Glomerular endothelial cell (primary cell): ENCODE data around the gene RRP9. TPM values are rescaled to one million over a fixed set of nuclear protein-coding genes. Genes with fewer than 3 reads are reported as not detected.
"Not testable (repeated sequence)": the region's sequence is repeated elsewhere in the genome, so short reads cannot be mapped to it uniquely, and the experiment has no call there.

Source experiments
- DNase-seq: peaks from one replicate; pipeline ENCODE4 v3.0.0-alpha.2; 2011; ENCODE audit warnings: low read depth, low spot score; ENCODE audit errors: extremely low read depth
- total RNA-seq: library from RNA; depleted of rRNA; stranded (reverse); fragments of >200 nt; gene quantifications from 2 replicates; pipeline ENCODE4 v1.2.3, GENCODE V29; 2015

The RRP9 gene
- total RNA-seq, 1 donor from 2014 or later, result 17.2 TPM

DNA sequence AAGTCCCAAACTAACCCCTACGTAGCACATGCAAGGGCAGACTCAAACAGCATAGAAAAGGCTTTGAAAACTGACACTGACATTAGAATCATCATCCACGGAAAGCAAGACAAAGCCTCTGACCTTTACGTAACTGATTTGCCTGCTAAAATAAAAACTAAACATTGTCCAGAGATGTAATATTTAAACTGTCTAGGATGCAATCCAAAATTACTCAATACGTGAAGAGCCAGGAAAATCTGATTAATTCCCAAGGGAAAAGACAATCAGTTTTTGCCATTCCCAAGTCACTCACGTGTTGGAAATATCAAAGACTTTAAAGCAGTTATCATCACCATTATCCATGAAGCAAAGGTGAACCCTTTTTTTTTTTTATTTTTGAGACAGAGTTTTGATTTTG is 25.3 kb downstream of the RRP9 start:
- DNase-seq, result no peak

DNA sequence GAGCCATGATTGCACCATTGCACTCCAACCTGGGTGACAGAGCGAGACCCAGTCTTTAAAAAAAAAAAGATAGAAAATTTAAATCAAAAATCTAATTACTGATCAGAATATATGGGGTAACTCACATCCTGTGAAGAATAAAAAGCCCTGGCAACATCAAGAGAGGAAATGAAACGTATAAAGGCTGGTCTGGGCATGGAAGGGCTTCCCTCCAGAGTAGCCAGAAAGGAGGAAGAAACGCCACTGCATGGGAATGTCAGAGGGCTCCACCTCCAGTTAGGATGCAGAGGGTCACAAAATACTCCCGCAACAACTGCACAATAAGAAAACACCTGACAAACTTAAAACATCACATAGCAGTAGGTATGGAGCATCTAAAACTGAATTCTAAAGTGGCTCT is 33.7 kb downstream of the RRP9 start:
- DNase-seq, result no peak

DNA sequence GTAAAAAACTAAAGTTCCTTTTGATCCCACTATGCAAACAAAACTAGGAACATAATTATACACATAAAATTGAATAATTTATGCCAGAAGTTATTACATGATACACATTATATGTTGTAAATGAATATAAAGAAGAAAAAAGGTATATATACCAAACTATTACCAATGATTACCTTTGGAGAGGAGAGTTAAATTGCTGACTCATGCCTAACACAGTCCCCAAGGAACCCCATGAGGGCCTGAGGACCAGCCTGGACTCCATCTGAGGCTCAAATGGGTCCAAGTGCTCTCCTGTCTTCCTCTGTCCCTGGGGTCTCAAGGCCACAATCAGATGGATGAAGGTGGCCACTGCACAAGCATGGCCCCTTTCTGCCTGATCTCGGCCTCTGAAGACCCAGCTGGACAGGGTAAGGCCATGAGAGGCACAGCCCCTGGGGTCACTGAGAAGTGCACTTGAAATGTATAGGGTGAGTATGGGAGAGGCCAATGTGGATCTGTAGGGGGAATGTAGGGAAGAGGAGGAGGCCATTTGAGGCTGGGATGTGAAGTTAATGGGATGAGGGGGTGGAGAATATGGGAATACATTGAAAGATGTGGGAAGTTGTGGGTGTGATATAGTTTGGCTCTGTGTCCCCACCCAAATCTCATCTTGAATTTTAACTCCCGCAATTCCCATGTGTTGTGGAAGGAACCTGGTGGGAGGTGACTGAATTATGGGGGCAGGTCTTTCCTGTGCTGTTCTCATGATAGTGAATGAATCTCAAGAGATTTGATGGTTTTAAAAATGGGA is 37.5 kb downstream of the RRP9 start:
- DNase-seq, result no peak

DNA sequence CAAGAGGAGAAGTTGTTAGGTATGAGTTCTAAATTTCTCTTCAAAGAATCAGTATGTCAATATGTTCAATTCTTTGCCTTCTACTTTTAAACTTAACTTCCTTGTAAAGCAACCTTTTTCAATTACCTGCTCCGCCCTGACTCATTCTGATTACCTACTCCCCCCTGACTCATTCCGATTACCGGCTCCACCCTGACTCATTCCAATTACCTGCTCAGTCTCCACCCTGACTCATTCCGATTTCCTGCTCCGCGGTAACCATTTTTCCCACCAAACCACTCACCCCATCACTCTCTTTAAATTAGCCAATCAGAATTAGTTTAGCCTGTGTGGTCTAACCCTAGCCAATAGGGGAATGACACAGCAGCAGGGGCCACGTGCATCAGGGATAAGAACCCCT is 39.3 kb downstream of the RRP9 start:
- DNase-seq, result not testable (repeated sequence)

DNA sequence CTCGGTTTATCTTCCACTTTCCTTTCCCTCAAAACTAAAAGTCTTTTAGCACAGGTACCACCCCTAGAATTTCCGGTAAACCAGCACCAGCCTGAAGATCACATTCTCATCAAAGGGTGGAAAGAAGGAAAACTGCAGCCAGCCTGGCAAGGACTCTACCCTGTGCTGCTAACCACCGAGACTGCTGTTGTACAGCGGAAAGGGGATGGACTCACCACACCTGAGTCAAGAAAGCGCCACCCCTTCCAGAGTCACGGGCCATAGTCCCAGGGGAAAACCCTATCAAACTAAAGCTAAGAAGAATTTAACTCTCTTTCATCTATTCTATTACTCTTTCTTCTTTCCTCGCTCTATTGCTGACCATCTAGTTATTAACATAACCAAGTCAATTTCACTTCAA is 41.7 kb downstream of the RRP9 start:
- DNase-seq, result not testable (repeated sequence)

DNA sequence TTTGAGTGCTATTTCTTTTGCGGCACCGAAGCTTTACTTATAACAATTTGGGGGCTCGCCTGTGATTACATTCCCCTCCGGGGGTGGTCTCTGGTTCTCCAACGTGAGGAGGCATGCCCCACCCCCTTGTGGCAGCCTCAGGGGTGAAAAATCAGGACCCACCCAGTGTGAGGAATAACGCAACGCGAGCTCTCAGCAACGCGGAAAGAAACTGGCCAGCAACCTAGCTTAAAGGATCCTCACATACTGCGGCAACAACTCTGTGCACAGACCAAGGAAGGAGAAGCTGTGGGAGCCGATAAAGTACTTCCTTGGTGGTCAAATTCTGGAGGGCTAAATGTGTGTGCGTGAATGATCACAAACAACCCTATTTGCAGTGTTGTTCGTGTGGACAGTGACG is 44.3 kb downstream of the RRP9 start:
- no peak for DNase-seq

DNA sequence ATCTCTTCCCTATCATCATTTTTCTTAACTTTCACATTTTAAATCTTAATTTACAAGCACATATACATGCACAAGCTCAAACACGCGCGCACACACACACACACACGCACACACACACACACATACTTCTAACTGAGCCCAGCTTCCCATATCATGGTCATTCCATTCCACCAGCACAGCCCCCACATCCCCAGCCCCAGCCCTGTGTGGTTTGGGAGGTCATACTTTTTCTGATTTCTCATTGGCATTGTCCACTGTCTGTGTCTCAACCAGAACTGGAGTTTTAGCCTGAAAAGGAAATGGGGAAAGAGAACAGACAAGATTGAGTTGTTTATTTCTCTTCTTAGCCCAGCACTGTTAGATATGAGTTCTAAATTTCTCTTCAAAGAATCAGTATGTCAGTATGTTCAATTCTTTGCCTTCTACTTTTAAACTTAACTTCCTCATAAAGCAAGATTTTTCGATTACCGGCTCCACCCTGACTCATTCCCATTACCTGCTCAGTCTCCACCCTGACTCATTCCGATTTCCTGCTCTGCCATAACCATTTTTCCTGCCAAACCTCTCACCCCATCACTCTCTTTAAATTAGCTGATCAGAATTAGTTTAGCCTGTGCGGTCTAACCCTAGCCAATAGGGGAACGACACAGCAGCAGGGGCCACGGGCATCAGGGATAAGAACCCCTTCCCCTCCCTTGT is 44.9 kb downstream of the RRP9 start:
- no peak for DNase-seq

DNA sequence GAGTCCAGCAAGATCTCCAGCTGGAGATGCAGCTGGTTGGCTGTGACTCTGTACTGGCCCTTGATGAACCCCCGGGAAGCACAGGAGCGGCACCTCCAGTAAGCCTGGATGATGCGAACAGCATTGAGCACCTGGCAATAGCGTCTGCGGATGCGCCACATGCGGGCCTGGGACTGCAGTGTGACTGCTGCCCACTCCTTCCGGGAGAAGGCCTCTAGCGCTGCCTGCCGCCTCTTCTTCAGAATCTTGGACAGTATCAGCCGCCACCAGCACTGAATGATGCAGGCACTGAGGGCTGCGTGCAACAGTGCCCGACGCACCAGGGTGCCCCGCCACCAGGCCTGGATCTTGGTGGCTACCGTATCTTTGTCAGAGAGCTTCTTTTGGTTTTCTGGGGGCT is 46.8 kb downstream of the RRP9 start:
- DNase-seq, result no peak

DNA sequence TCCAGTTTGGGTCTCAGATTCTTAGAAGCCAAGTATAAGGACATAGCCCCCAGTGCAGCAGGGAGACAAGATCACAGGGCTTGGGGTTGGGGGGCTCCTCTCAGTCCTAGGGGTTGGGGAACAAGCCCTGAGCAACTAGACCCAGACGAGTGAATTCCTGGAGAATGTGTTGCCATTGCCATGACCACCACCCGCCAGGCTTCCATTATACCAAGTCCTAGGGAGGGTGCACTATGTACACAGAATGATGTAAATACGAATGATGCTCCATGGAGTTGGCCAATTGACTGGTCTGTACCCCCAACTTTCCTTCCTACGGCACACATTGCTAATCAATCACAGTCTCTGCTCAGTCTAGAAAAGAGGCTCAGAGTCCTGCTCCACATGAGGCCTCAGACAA is 47.3 kb downstream of the RRP9 start:
- DNase-seq, result no peak

DNA sequence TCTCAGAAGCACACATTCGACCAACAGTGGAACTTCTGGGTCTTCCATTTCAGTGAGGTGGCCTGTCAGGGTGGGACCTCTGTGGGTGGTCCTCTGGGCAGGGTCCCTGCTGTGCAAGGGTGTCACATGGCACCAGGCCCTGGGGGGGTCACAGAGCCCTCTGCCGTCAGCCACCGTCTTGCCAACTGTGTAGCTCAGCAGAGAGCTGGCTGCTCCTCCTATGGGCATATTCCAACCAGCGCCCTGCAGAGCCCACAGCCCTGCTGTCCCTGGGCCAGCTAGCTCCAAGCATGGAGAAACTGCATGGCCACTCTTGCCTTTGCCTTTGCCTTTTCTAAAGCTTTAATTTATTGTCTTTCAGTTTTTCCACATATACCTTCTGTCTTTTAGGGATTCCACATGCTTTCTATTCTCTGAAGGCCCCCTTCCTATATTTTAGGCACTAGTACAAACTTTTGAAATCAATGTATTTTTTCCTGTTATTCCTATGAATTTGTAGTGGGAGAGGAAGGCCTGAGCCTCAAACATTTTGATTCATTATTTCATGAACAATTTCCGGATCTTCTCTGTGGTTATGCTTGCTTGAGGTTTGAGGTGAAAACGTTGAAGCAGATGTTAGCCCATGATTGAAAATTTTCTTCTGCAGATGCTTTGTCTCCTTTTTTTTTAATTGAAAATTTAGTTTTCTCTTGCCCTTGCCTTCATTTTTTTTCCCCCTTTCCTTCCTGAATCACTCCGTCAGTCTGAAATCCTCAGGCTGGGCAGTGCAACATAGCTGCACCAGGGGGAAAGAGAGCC is 50.3 kb downstream of the RRP9 start:
- DNase-seq, result no peak

DNA sequence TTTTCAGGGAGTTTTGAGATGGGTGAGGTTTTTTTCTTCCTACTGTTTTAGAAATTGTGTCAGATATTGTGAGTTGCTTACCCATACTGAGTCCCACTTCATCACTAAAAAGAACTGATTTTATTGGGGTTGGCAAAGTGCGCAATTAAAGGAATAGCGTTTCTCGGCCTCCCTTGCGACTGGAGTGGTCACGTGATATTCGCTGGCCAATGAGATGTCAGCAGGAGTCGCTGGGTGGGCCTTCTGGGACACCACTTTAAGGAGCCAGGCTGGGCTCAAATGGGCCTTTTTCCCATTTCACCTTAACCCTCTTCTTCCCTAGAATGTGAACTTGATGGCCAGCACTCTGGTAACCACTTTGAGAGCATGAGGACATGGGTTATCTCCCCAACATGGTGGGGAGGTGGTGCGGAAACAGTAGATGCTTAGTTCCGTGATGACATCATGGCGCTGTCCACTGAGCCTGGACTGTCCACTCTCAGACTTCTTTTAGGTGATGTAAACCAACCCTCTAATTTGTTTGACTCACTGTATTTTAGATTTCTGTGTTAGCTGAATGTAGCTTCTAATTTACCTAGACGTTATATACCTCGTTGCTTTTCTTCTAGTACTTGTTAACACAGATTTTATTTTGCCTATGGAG is 53.1 kb downstream of the RRP9 start:
- no peak for DNase-seq

DNA sequence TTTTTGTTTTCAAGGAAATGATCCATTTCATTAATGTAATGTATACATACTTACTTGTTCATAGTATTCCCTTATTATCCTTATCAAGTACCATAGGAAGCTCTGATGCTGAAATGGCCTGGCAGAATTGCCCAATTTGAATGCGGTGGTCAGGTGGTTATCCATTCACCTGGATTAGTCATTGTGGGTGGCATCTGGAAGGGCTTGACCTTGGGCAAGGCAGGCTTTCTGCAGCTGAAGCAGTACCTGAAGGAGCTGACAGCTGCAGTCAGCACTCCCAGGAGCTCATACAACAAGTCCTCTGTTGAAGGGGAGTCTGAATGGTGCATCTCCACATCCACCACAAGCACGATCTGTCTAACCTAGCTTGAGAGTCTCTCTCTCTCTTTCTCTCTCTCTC is 54.1 kb downstream of the RRP9 start:
- no peak for DNase-seq

DNA sequence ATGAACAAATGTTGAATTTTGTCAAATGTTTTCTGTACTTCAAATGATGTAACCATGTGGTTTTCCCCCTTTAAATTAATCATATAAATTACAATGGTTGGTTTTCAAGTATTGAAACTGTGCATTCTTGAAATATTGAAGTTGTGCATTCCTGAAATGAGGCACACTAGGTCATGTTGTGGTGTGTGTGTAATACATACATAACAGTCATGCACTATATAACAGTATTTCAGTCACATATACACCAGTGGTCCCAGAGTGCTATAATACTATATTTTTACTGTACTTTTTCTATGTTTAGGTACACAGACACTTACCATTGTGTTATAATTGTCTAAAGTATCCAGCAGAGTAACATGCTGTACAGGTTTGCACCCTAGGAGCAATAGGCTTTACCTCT is 55.3 kb downstream of the RRP9 start:
- DNase-seq, result no peak

Other genes starting within 250 kb of the RRP9 start
- under 0.01 and 0.12 TPM in 2 replicates for gene GRM2, start 234.8 kb downstream of the RRP9 start, total RNA-seq
- gene IQCF6, start 162.7 kb downstream of the RRP9 start, total RNA-seq, result not detected in 2 replicates
- gene IQCF2, start 80.3 kb downstream of the RRP9 start, total RNA-seq, result not detected in 2 replicates
- gene IQCF5, start 66.3 kb downstream of the RRP9 start, total RNA-seq, result not detected in 2 replicates
- gene IQCF1, start 38.6 kb downstream of the RRP9 start, total RNA-seq, result not detected in 2 replicates
- gene PARP3, start 459 bp upstream of the RRP9 start, total RNA-seq, result 11.7 and 12.8 TPM in 2 replicates
- 0.06 TPM in 1 of 2 replicates, not detected in the other for gene GPR62, start 13.5 kb upstream of the RRP9 start, total RNA-seq
- gene PCBP4, start 25.6 kb upstream of the RRP9 start, total RNA-seq, result 62.7 and 65.7 TPM in 2 replicates
- gene ABHD14B, start 32.1 kb upstream of the RRP9 start, total RNA-seq, result 29.8 and 31.8 TPM in 2 replicates
- 13.5 and 17.0 TPM in 2 replicates for gene ABHD14A, start 33.2 kb upstream of the RRP9 start, total RNA-seq
- gene ACY1, start 41.6 kb upstream of the RRP9 start, total RNA-seq, result 24.2 and 32.0 TPM in 2 replicates
- 1,365 and 2,409 TPM in 2 replicates for gene RPL29, start 54.0 kb upstream of the RRP9 start, total RNA-seq
- 20.2 and 23.8 TPM in 2 replicates for gene DUSP7, start 114.7 kb upstream of the RRP9 start, total RNA-seq
- gene POC1A, start 212.5 kb upstream of the RRP9 start, total RNA-seq, result 2.7 and 4.7 TPM in 2 replicates